ENCODE results near the gene RASA3. TPM values are rescaled to one million over a fixed set of nuclear protein-coding genes. Genes with fewer than 3 reads are reported as not detected.

RASA3 gene
- total and polyA plus RNA-seq, 9 of the 15 experiments (the other 6 are each of a cell fraction or from before 2014, with no cell fraction given), result 0.72 to 25.3 (median 14.4) TPM

DNA sequence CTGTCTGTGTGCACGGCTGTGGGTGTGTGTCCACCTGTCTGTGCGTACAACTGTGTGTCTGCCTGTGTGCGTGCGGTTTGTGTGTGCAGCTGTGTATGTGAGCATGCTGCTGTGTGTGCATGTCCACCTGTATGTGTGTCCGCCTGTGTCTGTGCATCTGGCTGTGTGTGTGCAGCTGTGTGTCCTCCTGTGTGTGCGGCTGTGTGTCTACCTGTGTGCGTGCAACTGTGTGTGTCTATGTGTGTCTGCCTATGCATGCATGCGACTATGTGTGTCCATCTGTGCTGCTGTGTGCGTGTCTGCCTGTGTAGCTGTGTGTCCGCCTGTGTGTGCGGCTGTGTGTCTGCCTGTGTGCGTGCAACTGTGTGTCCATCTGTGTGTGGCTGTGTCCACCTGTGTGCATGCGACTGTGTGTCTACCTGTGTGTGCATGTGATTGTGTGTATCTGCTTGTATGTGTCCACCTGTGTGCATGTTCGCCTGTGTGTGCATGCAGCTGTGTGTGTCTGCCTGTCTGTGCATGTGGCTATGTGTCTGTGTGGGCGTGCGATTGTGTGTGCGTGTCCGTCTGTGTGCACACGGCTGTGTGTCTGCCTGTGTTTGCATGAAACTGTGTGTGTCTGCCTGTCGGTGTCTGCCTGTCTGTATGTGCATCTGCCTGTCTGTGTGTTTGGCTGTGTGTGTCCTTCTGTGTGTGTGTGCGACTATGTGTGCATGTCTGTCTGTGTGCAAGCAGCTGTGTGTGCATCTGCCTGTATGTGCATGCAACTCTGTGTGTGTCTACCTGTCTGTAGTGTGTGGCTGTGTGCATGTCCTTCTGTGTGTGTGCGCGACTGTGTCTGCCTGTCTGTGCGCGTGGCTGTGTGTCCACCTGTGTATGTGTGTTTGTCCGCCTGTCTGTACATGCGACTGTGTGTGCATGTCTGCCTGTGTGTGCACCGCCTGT is 101.5 kb downstream of the RASA3 start (continued):
- TF ChIP-seq ZNF197 (CRISPR knock-in tag; IDR thresholded peaks at IDR 0.05; ENCODE audit: low read depth) (no peak), HEY1 (CRISPR knock-in tag; IDR thresholded peaks at IDR 0.05; ENCODE audit: borderline replicate concordance) (no peak), CBX2 (IDR thresholded peaks at IDR 0.05; ENCODE audit: insufficient read depth, low read length, poor library complexity, severe bottlenecking) (no peak), POLR2AphosphoS5 (IDR thresholded peaks at IDR 0.05; ENCODE audit: control insufficient read depth, insufficient read depth, low read depth, low read length) (no peak), TBP (optimal IDR thresholded peaks at IDR 0.05; ENCODE audit: low read depth, low read length) (no peak)
- TF ChIP-seq, protein P1, sequence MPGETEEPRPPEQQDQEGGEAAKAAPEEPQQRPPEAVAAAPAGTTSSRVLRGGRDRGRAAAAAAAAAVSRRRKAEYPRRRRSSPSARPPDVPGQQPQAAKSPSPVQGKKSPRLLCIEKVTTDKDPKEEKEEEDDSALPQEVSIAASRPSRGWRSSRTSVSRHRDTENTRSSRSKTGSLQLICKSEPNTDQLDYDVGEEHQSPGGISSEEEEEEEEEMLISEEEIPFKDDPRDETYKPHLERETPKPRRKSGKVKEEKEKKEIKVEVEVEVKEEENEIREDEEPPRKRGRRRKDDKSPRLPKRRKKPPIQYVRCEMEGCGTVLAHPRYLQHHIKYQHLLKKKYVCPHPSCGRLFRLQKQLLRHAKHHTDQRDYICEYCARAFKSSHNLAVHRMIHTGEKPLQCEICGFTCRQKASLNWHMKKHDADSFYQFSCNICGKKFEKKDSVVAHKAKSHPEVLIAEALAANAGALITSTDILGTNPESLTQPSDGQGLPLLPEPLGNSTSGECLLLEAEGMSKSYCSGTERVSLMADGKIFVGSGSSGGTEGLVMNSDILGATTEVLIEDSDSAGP (CRISPR knock-in tag; IDR thresholded peaks at IDR 0.05), result no peak
- TF ChIP-seq, protein P2, sequence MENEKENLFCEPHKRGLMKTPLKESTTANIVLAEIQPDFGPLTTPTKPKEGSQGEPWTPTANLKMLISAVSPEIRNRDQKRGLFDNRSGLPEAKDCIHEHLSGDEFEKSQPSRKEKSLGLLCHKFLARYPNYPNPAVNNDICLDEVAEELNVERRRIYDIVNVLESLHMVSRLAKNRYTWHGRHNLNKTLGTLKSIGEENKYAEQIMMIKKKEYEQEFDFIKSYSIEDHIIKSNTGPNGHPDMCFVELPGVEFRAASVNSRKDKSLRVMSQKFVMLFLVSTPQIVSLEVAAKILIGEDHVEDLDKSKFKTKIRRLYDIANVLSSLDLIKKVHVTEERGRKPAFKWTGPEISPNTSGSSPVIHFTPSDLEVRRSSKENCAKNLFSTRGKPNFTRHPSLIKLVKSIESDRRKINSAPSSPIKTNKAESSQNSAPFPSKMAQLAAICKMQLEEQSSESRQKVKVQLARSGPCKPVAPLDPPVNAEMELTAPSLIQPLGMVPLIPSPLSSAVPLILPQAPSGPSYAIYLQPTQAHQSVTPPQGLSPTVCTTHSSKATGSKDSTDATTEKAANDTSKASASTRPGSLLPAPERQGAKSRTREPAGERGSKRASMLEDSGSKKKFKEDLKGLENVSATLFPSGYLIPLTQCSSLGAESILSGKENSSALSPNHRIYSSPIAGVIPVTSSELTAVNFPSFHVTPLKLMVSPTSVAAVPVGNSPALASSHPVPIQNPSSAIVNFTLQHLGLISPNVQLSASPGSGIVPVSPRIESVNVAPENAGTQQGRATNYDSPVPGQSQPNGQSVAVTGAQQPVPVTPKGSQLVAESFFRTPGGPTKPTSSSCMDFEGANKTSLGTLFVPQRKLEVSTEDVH (IDR thresholded peaks at IDR 0.05; ENCODE audit: low read depth, partially characterized antibody), result no peak

All from K562 (cell line).